DND-41 (cell line): ENCODE data around the gene KIRREL3.

ENCODE experiments used
- ATAC-seq: fragments of 200-7000 bp; cut with Tn5 transposase; 3 replicates; pipeline ENCODE4 v1.9.1; 2021; ENCODE audit warnings: low read depth; ENCODE audit not compliant: insufficient read depth
- DNase-seq: peaks from one replicate; pipeline ENCODE4 v3.0.0-alpha.2; 2020
- H2AFZ ChIP-seq: 2 replicates; pipeline ENCODE4 v1.6.0; 2012; ENCODE audit warnings: low read depth, low read length
- H3K27ac ChIP-seq: 2 replicates; pipeline ENCODE4 v1.5.1; 2012; ENCODE audit warnings: low read length, inconsistent platforms
- H3K27me3 ChIP-seq: fragments of 200-600 bp; sonication (generic); 2 replicates; pipeline ENCODE4 v1.6.0; 2012; ENCODE audit warnings: low read length, mild to moderate bottlenecking, inconsistent platforms; ENCODE audit not compliant: insufficient read depth, poor library complexity
- H3K36me3 ChIP-seq: 2 replicates; pipeline ENCODE4 v1.5.1; 2012; ENCODE audit warnings: low read length, inconsistent platforms; ENCODE audit not compliant: insufficient read depth
- H3K4me1 ChIP-seq: 2 replicates; pipeline ENCODE4 v1.5.1; 2012; ENCODE audit warnings: mild to moderate bottlenecking, low read length; ENCODE audit not compliant: insufficient read depth
- H3K4me2 ChIP-seq: 2 replicates; pipeline ENCODE4 v1.6.0; 2012; ENCODE audit warnings: mild to moderate bottlenecking, moderate library complexity, low read length, inconsistent platforms; ENCODE audit not compliant: insufficient read depth
- H3K4me3 ChIP-seq, 2 experiments: fragments of 200-600 bp in 1 of 2; shearing (Covaris generic) in 1 of 2; 2 replicates each; pipeline ENCODE4 v1.5.1; 2012 to 2016; ENCODE audit warnings: inconsistent platforms in 2 of 2, low read length in 2 of 2, mild to moderate bottlenecking in 2 of 2, low read depth in 1 of 2, moderate library complexity in 1 of 2
- H3K79me2 ChIP-seq: 2 replicates; pipeline ENCODE4 v1.6.0; 2012; ENCODE audit warnings: low read length, inconsistent platforms; ENCODE audit not compliant: insufficient read depth
- H3K9ac ChIP-seq: 2 replicates; pipeline ENCODE4 v1.6.0; 2012; ENCODE audit warnings: low read depth, mild to moderate bottlenecking, inconsistent platforms, low read length, moderate library complexity
- H3K9me3 ChIP-seq: 2 replicates; pipeline ENCODE4 v1.5.1; 2012; ENCODE audit warnings: low read length, moderate library complexity, mild to moderate bottlenecking, inconsistent platforms; ENCODE audit not compliant: insufficient read depth, severe bottlenecking
- H4K20me1 ChIP-seq: 2 replicates; pipeline ENCODE4 v1.6.0; 2012; ENCODE audit warnings: low read length; ENCODE audit not compliant: insufficient read depth
- CTCF ChIP-seq: IDR thresholded peaks from 2 replicates; pipeline ENCODE4 v1.5.1; 2012; ENCODE audit warnings: borderline replicate concordance, low read length, moderate library complexity, mild to moderate bottlenecking; ENCODE audit not compliant: poor library complexity, severe bottlenecking; ENCODE audit errors: extremely low read depth
- EZH2 ChIP-seq: IDR thresholded peaks from 3 replicates; pipeline ENCODE4 v1.6.1; 2012; ENCODE audit warnings: borderline replicate concordance, low read depth, mild to moderate bottlenecking, moderate library complexity, low read length, inconsistent platforms; ENCODE audit not compliant: severe bottlenecking

KIRREL3 gene

GRCh38 chr11:126658306-126659056, 342.1 kb downstream of the KIRREL3 start:
- H2AFZ ChIP-seq: no peak overlapping the region
- H3K4me3 ChIP-seq: no peak overlapping the region
- no peaks in the 10 kb centered on the region for H4K20me1 ChIP-seq
- no peaks in the 10 kb centered on the region for H3K36me3 ChIP-seq
- ATAC-seq (no peak), DNase-seq (no peak)
- no peaks in the 10 kb centered on the region for H3K4me1 ChIP-seq
- no peak overlapping the region for H3K4me2 ChIP-seq
- peaks cover 21% of the 10 kb centered on the region for H3K27me3 ChIP-seq
- TF ChIP-seq EZH2: no peak
- no peak for TF ChIP-seq CTCF
- no peaks in the 10 kb centered on the region for H3K79me2 ChIP-seq
- no peaks in the 10 kb centered on the region for H3K9me3 ChIP-seq
- no peak overlapping the region for H3K27ac ChIP-seq
- no peak overlapping the region for H3K9ac ChIP-seq

DNA sequence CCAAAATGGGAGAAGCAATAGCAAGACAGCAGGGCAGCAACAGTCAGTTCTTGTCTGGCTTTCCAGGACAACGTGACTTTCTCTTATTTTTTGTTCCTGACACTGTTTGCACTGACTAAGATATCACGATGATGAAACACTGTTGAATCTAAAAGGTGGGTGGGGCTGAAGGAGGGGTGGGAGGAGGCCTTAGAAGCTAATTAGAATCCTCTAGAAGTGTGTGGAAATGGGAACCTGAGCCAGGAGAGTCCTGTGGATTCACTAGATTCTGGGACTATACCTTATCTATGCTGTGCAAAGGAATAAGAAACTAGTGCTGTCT, 344.8 kb downstream of the KIRREL3 start:
- DNase-seq (no peak), ATAC-seq (no peak)
- H4K20me1 ChIP-seq: no peaks in the 10 kb centered on the region
- no peaks in the 10 kb centered on the region for H3K9me3 ChIP-seq
- no peak overlapping the region for H2AFZ ChIP-seq
- H3K27me3 ChIP-seq: peaks cover 26% of the 10 kb centered on the region
- no peak overlapping the region for H3K9ac ChIP-seq
- no peaks in the 10 kb centered on the region for H3K79me2 ChIP-seq
- H3K36me3 ChIP-seq: no peaks in the 10 kb centered on the region
- no peak overlapping the region for H3K4me2 ChIP-seq
- H3K27ac ChIP-seq: no peak overlapping the region
- H3K4me3 ChIP-seq: no peak overlapping the region
- H3K4me1 ChIP-seq: no peaks in the 10 kb centered on the region
- TF ChIP-seq CTCF (no peak), EZH2 (no peak)

DNA sequence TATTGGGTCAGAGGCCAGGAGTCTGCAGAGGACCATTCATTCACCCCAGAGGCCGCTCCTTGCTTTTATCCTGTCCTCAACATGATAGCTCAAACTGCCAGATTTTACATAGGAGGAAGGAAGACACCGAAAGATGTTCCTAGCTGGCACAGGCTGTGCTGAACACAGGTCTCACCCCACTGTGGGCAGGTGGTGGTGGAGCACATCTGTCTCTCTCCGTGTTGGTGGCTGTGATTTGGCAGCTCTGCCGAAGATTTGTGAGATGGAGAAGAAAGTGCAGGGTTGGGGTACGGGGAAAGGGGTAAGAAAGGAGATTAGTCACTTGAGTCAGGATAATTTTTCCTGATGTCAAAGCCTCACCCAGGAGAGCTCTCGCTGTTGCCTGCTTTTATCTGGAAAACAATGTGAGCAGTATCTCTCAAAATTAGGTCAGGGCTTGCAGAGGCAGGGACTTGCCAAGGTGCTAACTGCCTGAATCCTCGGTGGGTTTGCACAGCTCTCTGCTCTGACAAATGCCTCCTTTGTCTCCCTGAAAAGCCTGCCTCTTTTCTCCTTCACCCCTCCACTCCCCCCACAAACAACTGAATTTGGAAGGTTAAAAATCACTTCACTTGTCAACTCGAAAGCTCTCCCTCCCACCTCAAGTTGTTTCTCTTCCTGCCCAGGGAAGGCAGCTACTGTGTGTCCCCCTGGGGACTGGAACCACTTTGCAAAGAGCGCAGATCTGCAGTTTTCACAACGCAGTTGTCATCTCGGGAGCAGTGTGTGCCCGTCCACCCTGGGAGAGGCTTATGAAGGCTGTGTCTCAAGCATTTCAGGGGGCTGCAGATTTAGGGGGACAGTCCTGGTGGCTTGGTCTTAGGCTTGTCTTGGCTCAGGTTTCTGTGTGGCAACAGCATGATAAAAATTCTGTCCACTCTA, 345.4 kb downstream of the KIRREL3 start:
- Histone ChIP-seq H3K4me3 (no peak overlapping the region), H3K27me3 (peaks cover 24% of the 10 kb centered on the region), H3K4me2 (no peak overlapping the region), H3K36me3 (no peaks in the 10 kb centered on the region), H2AFZ (no peak overlapping the region), H3K27ac (no peak overlapping the region), H3K4me1 (no peaks in the 10 kb centered on the region), H3K79me2 (no peaks in the 10 kb centered on the region), H3K9ac (no peak overlapping the region), H4K20me1 (no peaks in the 10 kb centered on the region), H3K9me3 (no peaks in the 10 kb centered on the region)
- DNase-seq (no peak), ATAC-seq (no peak)
- TF ChIP-seq CTCF (no peak), EZH2 (no peak)
